HG03571 (cell line): ENCODE measurements around the gene ITPRID2.
"Not testable (repeated sequence)": the region's sequence is repeated elsewhere in the genome, so short reads cannot be mapped to it uniquely, and the experiment has no call there.

ENCODE experiments used
- ATAC-seq: cut with Tn5 transposase; IDR thresholded peaks from one replicate; pipeline ENCODE4 v1.9.1; 2021; ENCODE audit not compliant: unreplicated experiment

Gene ITPRID2

GRCh38 chr2:181957668-181958067 is 66.1 kb downstream of the ITPRID2 start:
- no peak for ATAC-seq

- ATAC-seq = no peak
Measured at GRCh38 chr2:181958726-181959125, 67.2 kb downstream of the ITPRID2 start.

GRCh38 chr2:181959508-181959907 is 68.0 kb downstream of the ITPRID2 start:
- no peak for ATAC-seq

GRCh38 chr2:181961167-181961566 is 69.6 kb downstream of the ITPRID2 start:
- ATAC-seq = not testable (repeated sequence)

- ATAC-seq = no peak
Measured at GRCh38 chr2:181962142-181962541, 70.6 kb downstream of the ITPRID2 start.

- ATAC-seq = no peak
Measured at GRCh38 chr2:181970160-181970794, 78.7 kb downstream of the ITPRID2 start.

GRCh38 chr2:181971032-181971431 is 79.5 kb downstream of the ITPRID2 start:
- ATAC-seq = no peak

- no peak for ATAC-seq
Measured at GRCh38 chr2:181972431-181973170, 81.1 kb downstream of the ITPRID2 start.

GRCh38 chr2:181973171-181973783 is 81.7 kb downstream of the ITPRID2 start:
- no peak for ATAC-seq

GRCh38 chr2:181977661-181978350 is 86.3 kb downstream of the ITPRID2 start:
- ATAC-seq = no peak

GRCh38 chr2:181978351-181979150 is 87.0 kb downstream of the ITPRID2 start:
- ATAC-seq = no peak
